Measurements from ENCODE around the gene APOC1.

Gene APOC1

DNA sequence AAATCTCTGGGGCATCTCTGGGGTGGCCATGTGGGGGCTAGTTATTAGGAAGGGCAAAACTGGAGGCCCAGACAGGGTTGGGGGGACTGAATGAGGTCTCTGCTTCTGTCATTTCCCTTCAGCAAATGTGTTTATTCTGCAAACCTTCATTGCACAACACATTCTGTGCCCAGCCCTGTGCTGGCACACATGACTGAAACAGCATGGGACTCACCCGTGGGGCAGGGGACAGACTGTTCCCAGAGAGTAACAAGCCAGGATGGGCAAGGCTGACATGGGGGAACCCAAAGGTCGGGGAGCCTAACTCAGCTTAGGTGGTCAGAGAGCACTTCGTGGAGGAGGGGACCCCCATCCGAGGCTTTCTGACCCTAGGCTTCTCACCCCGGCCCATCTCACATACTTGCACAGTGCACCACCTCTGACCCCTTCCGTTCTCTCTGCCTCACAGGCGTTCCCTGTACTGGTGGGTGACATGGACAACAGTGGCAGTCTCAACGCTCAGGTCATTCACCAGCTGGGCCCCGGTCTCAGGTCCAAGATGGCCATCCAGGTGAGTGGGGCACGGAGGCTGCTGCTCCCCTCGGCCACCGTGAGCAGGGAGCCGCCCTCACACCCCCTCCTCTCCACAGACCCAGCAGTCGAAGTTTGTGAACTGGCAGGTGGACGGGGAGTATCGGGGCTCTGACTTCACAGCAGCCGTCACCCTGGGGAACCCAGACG, 20.9 kb upstream of the APOC1 start:
- H3F3A ChIP-seq (ENCODE audit: insufficient read depth, low read length), result no peaks in the 10 kb centered on the region
- H3K9me3 ChIP-seq (ENCODE audit: low read length), result no peaks in the 10 kb centered on the region
- H3K36me3 ChIP-seq (ENCODE audit: insufficient read depth, low read length), result peaks cover 58% of the 10 kb centered on the region
- H2AFZ ChIP-seq (ENCODE audit: low read length), result no peak overlapping the region
- no peaks in the 10 kb centered on the region for H3K27me3 ChIP-seq (ENCODE audit: insufficient read depth, low read length)
- no peaks in the 10 kb centered on the region for H4K20me1 ChIP-seq (ENCODE audit: insufficient read depth, low read length)
- no peak overlapping the region for H3K9ac ChIP-seq (ENCODE audit: low read length)
- no peak for TF ChIP-seq EZH2 (IDR thresholded peaks at IDR 0.05; ENCODE audit: borderline replicate concordance, low read length)
- TF ChIP-seq, protein P1, sequence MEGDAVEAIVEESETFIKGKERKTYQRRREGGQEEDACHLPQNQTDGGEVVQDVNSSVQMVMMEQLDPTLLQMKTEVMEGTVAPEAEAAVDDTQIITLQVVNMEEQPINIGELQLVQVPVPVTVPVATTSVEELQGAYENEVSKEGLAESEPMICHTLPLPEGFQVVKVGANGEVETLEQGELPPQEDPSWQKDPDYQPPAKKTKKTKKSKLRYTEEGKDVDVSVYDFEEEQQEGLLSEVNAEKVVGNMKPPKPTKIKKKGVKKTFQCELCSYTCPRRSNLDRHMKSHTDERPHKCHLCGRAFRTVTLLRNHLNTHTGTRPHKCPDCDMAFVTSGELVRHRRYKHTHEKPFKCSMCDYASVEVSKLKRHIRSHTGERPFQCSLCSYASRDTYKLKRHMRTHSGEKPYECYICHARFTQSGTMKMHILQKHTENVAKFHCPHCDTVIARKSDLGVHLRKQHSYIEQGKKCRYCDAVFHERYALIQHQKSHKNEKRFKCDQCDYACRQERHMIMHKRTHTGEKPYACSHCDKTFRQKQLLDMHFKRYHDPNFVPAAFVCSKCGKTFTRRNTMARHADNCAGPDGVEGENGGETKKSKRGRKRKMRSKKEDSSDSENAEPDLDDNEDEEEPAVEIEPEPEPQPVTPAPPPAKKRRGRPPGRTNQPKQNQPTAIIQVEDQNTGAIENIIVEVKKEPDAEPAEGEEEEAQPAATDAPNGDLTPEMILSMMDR (IDR thresholded peaks at IDR 0.05; ENCODE audit: low read length), result no peak
- peaks cover 16% of the 10 kb centered on the region for H3K4me1 ChIP-seq (ENCODE audit: insufficient read depth, low read length, severe bottlenecking)
- no peak overlapping the region for H3K4me3 ChIP-seq (ENCODE audit: low read depth, low read length, poor library complexity, severe bottlenecking)
- H3K4me2 ChIP-seq (ENCODE audit: low read length), result no peak overlapping the region
- no peak overlapping the region for H3K27ac ChIP-seq (ENCODE audit: low read depth, low read length, poor library complexity, severe bottlenecking)
- no peaks in the 10 kb centered on the region for H3K9me2 ChIP-seq (ENCODE audit: low read depth, low read length)
- H3K79me2 ChIP-seq (ENCODE audit: insufficient read depth, low read length), result peaks cover 12% of the 10 kb centered on the region

DNA sequence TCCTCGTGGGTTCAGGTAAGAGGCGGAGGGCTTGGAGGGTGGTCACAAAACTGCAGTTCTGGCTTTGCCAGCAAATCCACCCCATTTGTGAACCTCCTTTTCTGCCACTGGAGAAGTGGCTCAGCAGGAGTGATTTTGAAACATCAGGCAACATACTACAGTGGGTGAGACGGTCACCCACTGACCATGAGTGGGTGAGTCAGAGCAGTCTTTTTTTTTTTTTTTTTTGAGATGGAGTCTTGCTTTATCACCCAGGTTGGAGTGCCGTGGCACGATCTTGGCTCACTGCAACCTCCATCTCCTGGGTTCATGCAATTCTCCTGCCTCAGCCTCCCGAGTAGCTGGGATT, 20.4 kb upstream of the APOC1 start:
- Histone ChIP-seq H3K27me3 (ENCODE audit: insufficient read depth, low read length) (no peaks in the 10 kb centered on the region), H3K9me3 (ENCODE audit: low read length) (no peaks in the 10 kb centered on the region), H4K20me1 (ENCODE audit: insufficient read depth, low read length) (no peaks in the 10 kb centered on the region), H3K79me2 (ENCODE audit: insufficient read depth, low read length) (peaks cover 12% of the 10 kb centered on the region), H3K36me3 (ENCODE audit: insufficient read depth, low read length) (peaks cover 58% of the 10 kb centered on the region), H3K27ac (ENCODE audit: low read depth, low read length, poor library complexity, severe bottlenecking) (no peak overlapping the region), H3K4me1 (ENCODE audit: insufficient read depth, low read length, severe bottlenecking) (peaks cover 16% of the 10 kb centered on the region), H3K9ac (ENCODE audit: low read length) (no peak overlapping the region), H3K4me3 (ENCODE audit: low read depth, low read length, poor library complexity, severe bottlenecking) (no peak overlapping the region), H3K4me2 (ENCODE audit: low read length) (no peak overlapping the region), H3F3A (ENCODE audit: insufficient read depth, low read length) (no peaks in the 10 kb centered on the region), H2AFZ (ENCODE audit: low read length) (no peak overlapping the region), H3K9me2 (ENCODE audit: low read depth, low read length) (no peaks in the 10 kb centered on the region)
- TF ChIP-seq, protein P1 (IDR thresholded peaks at IDR 0.05; ENCODE audit: low read length), result no peak
- TF ChIP-seq EZH2 (IDR thresholded peaks at IDR 0.05; ENCODE audit: borderline replicate concordance, low read length), result no peak

DNA sequence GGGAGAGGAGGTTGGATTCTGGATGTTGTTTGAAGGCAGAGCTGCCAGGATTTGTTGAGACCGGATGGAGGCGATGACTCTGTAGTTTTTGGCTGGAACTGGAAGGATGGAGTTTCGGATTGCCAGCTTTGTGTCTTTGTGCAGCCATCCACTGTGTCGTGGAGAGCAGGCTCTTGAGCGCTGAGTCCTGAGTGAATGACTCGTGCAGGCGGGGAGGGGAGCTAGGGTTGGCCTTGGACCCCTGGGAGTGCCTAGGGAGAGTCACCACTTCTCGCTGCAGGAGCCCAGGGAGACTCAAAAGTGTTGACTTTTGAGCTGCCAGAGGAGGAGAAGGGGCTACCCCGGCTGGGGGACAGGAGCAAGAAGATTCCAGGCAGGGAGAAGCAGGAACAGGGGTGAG, 19.5 kb upstream of the APOC1 start:
- Histone ChIP-seq H3K4me2 (ENCODE audit: low read length) (no peak overlapping the region), H3K4me3 (ENCODE audit: low read depth, low read length, poor library complexity, severe bottlenecking) (no peak overlapping the region), H3K27me3 (ENCODE audit: insufficient read depth, low read length) (no peaks in the 10 kb centered on the region), H3F3A (ENCODE audit: insufficient read depth, low read length) (no peaks in the 10 kb centered on the region), H3K9me3 (ENCODE audit: low read length) (no peaks in the 10 kb centered on the region), H3K36me3 (ENCODE audit: insufficient read depth, low read length) (peaks cover 64% of the 10 kb centered on the region), H3K9ac (ENCODE audit: low read length) (no peak overlapping the region), H3K27ac (ENCODE audit: low read depth, low read length, poor library complexity, severe bottlenecking) (no peak overlapping the region), H4K20me1 (ENCODE audit: insufficient read depth, low read length) (no peaks in the 10 kb centered on the region), H3K4me1 (ENCODE audit: insufficient read depth, low read length, severe bottlenecking) (peaks cover 12% of the 10 kb centered on the region), H3K9me2 (ENCODE audit: low read depth, low read length) (no peaks in the 10 kb centered on the region), H3K79me2 (ENCODE audit: insufficient read depth, low read length) (peaks cover 12% of the 10 kb centered on the region), H2AFZ (ENCODE audit: low read length) (no peak overlapping the region)
- TF ChIP-seq, protein P1 (IDR thresholded peaks at IDR 0.05; ENCODE audit: low read length), result no peak
- no peak for TF ChIP-seq EZH2 (IDR thresholded peaks at IDR 0.05; ENCODE audit: borderline replicate concordance, low read length)
